ENCODE data around the gene FAM193A.

The FAM193A gene

DNA sequence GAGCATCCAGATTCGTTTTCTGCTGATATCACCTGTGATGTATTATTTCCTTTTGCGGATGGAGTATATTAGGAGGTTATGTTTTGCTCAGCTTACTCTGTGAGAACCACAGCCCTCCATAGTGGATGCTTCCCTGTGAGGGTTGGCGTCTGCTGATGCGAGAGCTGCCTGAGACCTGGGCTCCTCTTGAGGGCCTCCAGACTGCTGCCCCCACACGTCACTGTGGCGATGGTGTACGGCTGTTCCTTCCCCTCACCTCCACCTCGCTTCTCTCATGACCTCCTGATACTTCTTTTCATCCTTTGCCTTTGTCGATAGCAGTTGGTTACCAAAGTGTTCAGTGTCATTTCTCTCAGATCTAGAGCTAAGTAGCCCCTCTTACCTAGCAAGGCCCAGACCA is 148.0 kb downstream of the FAM193A start:
- Histone ChIP-seq H3K4me1 (ENCODE audit: control insufficient read depth, insufficient read depth, low read length) (no peaks in the 10 kb centered on the region), H3K4me3 (ENCODE audit: low read depth, low read length) (no peak overlapping the region), H3K9me3 (ENCODE audit: control insufficient read depth, insufficient read depth, low read depth, low read length) (no peaks in the 10 kb centered on the region), H3K36me3 (ENCODE audit: control insufficient read depth, insufficient read depth, low read length) (peaks cover 53% of the 10 kb centered on the region), H3K27ac (ENCODE audit: low read depth, low read length) (no peak overlapping the region), H3K27me3 (ENCODE audit: control insufficient read depth, insufficient read depth, low read length) (no peaks in the 10 kb centered on the region), H3K9ac (ENCODE audit: low read length) (no peak overlapping the region)

- no peak overlapping the region for H3K4me3 ChIP-seq (ENCODE audit: low read depth, low read length)
- peaks cover 64% of the 10 kb centered on the region for H3K36me3 ChIP-seq (ENCODE audit: control insufficient read depth, insufficient read depth, low read length)
- H3K9ac ChIP-seq (ENCODE audit: low read length): no peak overlapping the region
- no peaks in the 10 kb centered on the region for H3K27me3 ChIP-seq (ENCODE audit: control insufficient read depth, insufficient read depth, low read length)
- H3K27ac ChIP-seq (ENCODE audit: low read depth, low read length): no peak overlapping the region
- H3K9me3 ChIP-seq (ENCODE audit: control insufficient read depth, insufficient read depth, low read depth, low read length): no peaks in the 10 kb centered on the region
- H3K4me1 ChIP-seq (ENCODE audit: control insufficient read depth, insufficient read depth, low read length): no peaks in the 10 kb centered on the region
Measured at GRCh38 chr4:2685541-2685940, 149.1 kb downstream of the FAM193A start.

GRCh38 chr4:2686379-2687265 is 150.2 kb downstream of the FAM193A start:
- Histone ChIP-seq H3K9ac (ENCODE audit: low read length) (no peak overlapping the region), H3K27ac (ENCODE audit: low read depth, low read length) (no peak overlapping the region), H3K36me3 (ENCODE audit: control insufficient read depth, insufficient read depth, low read length) (peaks cover 71% of the 10 kb centered on the region), H3K9me3 (ENCODE audit: control insufficient read depth, insufficient read depth, low read depth, low read length) (no peaks in the 10 kb centered on the region), H3K4me1 (ENCODE audit: control insufficient read depth, insufficient read depth, low read length) (no peaks in the 10 kb centered on the region), H3K4me3 (ENCODE audit: low read depth, low read length) (no peak overlapping the region), H3K27me3 (ENCODE audit: control insufficient read depth, insufficient read depth, low read length) (no peaks in the 10 kb centered on the region)

DNA sequence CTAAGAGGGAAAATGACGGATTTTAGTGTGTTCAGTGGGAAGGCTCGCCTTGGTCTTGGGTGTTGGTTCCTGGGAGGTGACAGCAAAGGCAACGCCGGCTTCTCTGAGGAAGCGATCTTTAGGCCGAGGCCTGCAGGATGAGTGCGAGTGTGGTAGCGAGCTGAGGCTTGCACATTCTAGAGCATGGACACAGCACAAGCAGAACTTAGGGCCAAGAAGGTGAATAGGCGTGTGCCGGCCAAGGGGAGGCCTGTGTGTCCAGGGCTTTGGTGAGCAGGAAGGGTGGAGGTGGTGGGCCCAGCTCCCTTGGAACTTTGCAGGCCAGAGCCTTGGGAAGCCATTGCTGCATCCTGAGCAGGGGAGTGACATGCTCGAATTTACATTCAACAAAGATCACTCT is 151.8 kb downstream of the FAM193A start:
- H3K9ac ChIP-seq (ENCODE audit: low read length): no peak overlapping the region
- H3K9me3 ChIP-seq (ENCODE audit: control insufficient read depth, insufficient read depth, low read depth, low read length): no peaks in the 10 kb centered on the region
- H3K4me1 ChIP-seq (ENCODE audit: control insufficient read depth, insufficient read depth, low read length): no peaks in the 10 kb centered on the region
- peaks cover 82% of the 10 kb centered on the region for H3K36me3 ChIP-seq (ENCODE audit: control insufficient read depth, insufficient read depth, low read length)
- no peaks in the 10 kb centered on the region for H3K27me3 ChIP-seq (ENCODE audit: control insufficient read depth, insufficient read depth, low read length)
- H3K27ac ChIP-seq (ENCODE audit: low read depth, low read length): no peak overlapping the region
- H3K4me3 ChIP-seq (ENCODE audit: low read depth, low read length): no peak overlapping the region

GRCh38 chr4:2688697-2689096 is 152.2 kb downstream of the FAM193A start:
- Histone ChIP-seq H3K36me3 (ENCODE audit: control insufficient read depth, insufficient read depth, low read length) (peaks cover 84% of the 10 kb centered on the region), H3K4me1 (ENCODE audit: control insufficient read depth, insufficient read depth, low read length) (no peaks in the 10 kb centered on the region), H3K27ac (ENCODE audit: low read depth, low read length) (no peak overlapping the region), H3K9ac (ENCODE audit: low read length) (no peak overlapping the region), H3K9me3 (ENCODE audit: control insufficient read depth, insufficient read depth, low read depth, low read length) (no peaks in the 10 kb centered on the region), H3K27me3 (ENCODE audit: control insufficient read depth, insufficient read depth, low read length) (no peaks in the 10 kb centered on the region), H3K4me3 (ENCODE audit: low read depth, low read length) (no peak overlapping the region)

GRCh38 chr4:2689114-2689513 is 152.7 kb downstream of the FAM193A start:
- peaks cover 84% of the 10 kb centered on the region for H3K36me3 ChIP-seq (ENCODE audit: control insufficient read depth, insufficient read depth, low read length)
- no peak overlapping the region for H3K27ac ChIP-seq (ENCODE audit: low read depth, low read length)
- no peak overlapping the region for H3K4me3 ChIP-seq (ENCODE audit: low read depth, low read length)
- H3K27me3 ChIP-seq (ENCODE audit: control insufficient read depth, insufficient read depth, low read length): no peaks in the 10 kb centered on the region
- H3K9ac ChIP-seq (ENCODE audit: low read length): no peak overlapping the region
- H3K9me3 ChIP-seq (ENCODE audit: control insufficient read depth, insufficient read depth, low read depth, low read length): no peaks in the 10 kb centered on the region
- H3K4me1 ChIP-seq (ENCODE audit: control insufficient read depth, insufficient read depth, low read length): no peaks in the 10 kb centered on the region

GRCh38 chr4:2689825-2690700 is 153.6 kb downstream of the FAM193A start:
- H3K4me1 ChIP-seq (ENCODE audit: control insufficient read depth, insufficient read depth, low read length): no peaks in the 10 kb centered on the region
- no peak overlapping the region for H3K27ac ChIP-seq (ENCODE audit: low read depth, low read length)

GRCh38 chr4:2691313-2691712 is 154.9 kb downstream of the FAM193A start:
- H3K27me3 ChIP-seq (ENCODE audit: control insufficient read depth, insufficient read depth, low read length): no peaks in the 10 kb centered on the region
- H3K4me1 ChIP-seq (ENCODE audit: control insufficient read depth, insufficient read depth, low read length): no peaks in the 10 kb centered on the region
- no peaks in the 10 kb centered on the region for H3K9me3 ChIP-seq (ENCODE audit: control insufficient read depth, insufficient read depth, low read depth, low read length)
- peaks cover 88% of the 10 kb centered on the region for H3K36me3 ChIP-seq (ENCODE audit: control insufficient read depth, insufficient read depth, low read length)
- no peak overlapping the region for H3K27ac ChIP-seq (ENCODE audit: low read depth, low read length)
- no peak overlapping the region for H3K4me3 ChIP-seq (ENCODE audit: low read depth, low read length)
- H3K9ac ChIP-seq (ENCODE audit: low read length): no peak overlapping the region

More at GRCh38 chr4:2689825-2690700, 153.6 kb downstream of the FAM193A start:
- Histone ChIP-seq H3K9ac (ENCODE audit: low read length) (no peak overlapping the region), H3K27me3 (ENCODE audit: control insufficient read depth, insufficient read depth, low read length) (no peaks in the 10 kb centered on the region), H3K4me3 (ENCODE audit: low read depth, low read length) (no peak overlapping the region), H3K9me3 (ENCODE audit: control insufficient read depth, insufficient read depth, low read depth, low read length) (no peaks in the 10 kb centered on the region), H3K36me3 (ENCODE audit: control insufficient read depth, insufficient read depth, low read length) (peaks cover 85% of the 10 kb centered on the region)

DNA sequence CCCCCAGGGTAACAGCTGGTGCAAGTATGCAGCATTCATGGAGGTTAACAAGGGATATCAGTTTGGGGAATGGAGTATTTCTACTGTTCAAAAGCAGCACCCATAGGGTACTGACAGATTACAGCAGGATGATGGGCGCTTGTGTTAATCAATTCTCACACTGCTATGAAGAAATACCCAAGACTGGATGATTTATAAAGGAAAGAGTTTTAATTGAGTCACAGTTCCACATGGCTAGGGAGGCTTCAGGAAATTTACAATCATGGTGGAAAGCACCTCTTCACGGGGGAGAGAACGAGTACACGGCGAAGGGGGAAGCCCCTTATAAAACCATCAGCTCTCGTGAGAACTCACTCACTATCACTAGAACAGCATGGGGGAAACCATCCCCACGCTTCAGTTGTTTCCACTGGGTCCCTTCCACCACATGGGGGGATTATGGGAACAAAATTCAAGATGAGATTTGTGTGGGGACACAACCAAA is 155.5 kb downstream of the FAM193A start:
- Histone ChIP-seq H3K4me3 (ENCODE audit: low read depth, low read length) (no peak overlapping the region), H3K9me3 (ENCODE audit: control insufficient read depth, insufficient read depth, low read depth, low read length) (no peaks in the 10 kb centered on the region), H3K27me3 (ENCODE audit: control insufficient read depth, insufficient read depth, low read length) (no peaks in the 10 kb centered on the region), H3K36me3 (ENCODE audit: control insufficient read depth, insufficient read depth, low read length) (peaks cover 91% of the 10 kb centered on the region), H3K27ac (ENCODE audit: low read depth, low read length) (no peak overlapping the region), H3K4me1 (ENCODE audit: control insufficient read depth, insufficient read depth, low read length) (no peaks in the 10 kb centered on the region), H3K9ac (ENCODE audit: low read length) (no peak overlapping the region)

GRCh38 chr4:2694691-2695090 is 158.2 kb downstream of the FAM193A start:
- Histone ChIP-seq H3K9me3 (ENCODE audit: control insufficient read depth, insufficient read depth, low read depth, low read length) (no peaks in the 10 kb centered on the region), H3K4me3 (ENCODE audit: low read depth, low read length) (no peak overlapping the region), H3K27me3 (ENCODE audit: control insufficient read depth, insufficient read depth, low read length) (no peaks in the 10 kb centered on the region), H3K27ac (ENCODE audit: low read depth, low read length) (no peak overlapping the region), H3K9ac (ENCODE audit: low read length) (no peak overlapping the region), H3K36me3 (ENCODE audit: control insufficient read depth, insufficient read depth, low read length) (peaks cover 96% of the 10 kb centered on the region), H3K4me1 (ENCODE audit: control insufficient read depth, insufficient read depth, low read length) (no peaks in the 10 kb centered on the region)

All from HUES6 (cell line).